ENCODE measurements around the gene IMPACT. TPM values are rescaled to one million over a fixed set of nuclear protein-coding genes. Genes with fewer than 3 reads are reported as not detected.

Gene IMPACT
- total RNA-seq, 4 donors from 2014 or later, result 4.1 to 63.9 (median 15.1) TPM

- Histone ChIP-seq H3K36me3 (no peaks in the 10 kb centered on the region), H3K9me3 (no peaks in the 10 kb centered on the region), H3K4me3 (no peak overlapping the region), H3K4me1 (no peaks in the 10 kb centered on the region), H3K27me3 (no peaks in the 10 kb centered on the region), H3K27ac (no peak overlapping the region)
- no peak for DNase-seq
- TF ChIP-seq CTCF (IDR thresholded peaks at IDR 0.05) (no peak), POLR2A (IDR thresholded peaks at IDR 0.05) (no peak)
- intact Hi-C loops (cut with DNase I; ENCODE audit: low total_unique reads), result no loop called here
Measured at GRCh38 chr18:24461996-24462395, 35.5 kb downstream of the IMPACT start.

- Histone ChIP-seq H3K4me1 (no peaks in the 10 kb centered on the region), H3K9me3 (no peaks in the 10 kb centered on the region), H3K36me3 (no peaks in the 10 kb centered on the region), H3K27me3 (no peaks in the 10 kb centered on the region), H3K27ac (no peak overlapping the region), H3K4me3 (no peak overlapping the region)
- intact Hi-C loops (cut with DNase I; ENCODE audit: low total_unique reads), result no loop called here
- DNase-seq, result no peak
- TF ChIP-seq POLR2A (IDR thresholded peaks at IDR 0.05) (no peak), CTCF (IDR thresholded peaks at IDR 0.05) (no peak)
Measured at GRCh38 chr18:24462838-24463775, 36.6 kb downstream of the IMPACT start.

GRCh38 chr18:24465486-24465885 is 39.0 kb downstream of the IMPACT start:
- intact Hi-C loops (cut with DNase I; ENCODE audit: low total_unique reads), result no loop called here
- Histone ChIP-seq H3K27me3 (no peaks in the 10 kb centered on the region), H3K27ac (no peak overlapping the region), H3K9me3 (no peaks in the 10 kb centered on the region), H3K36me3 (no peaks in the 10 kb centered on the region), H3K4me1 (no peaks in the 10 kb centered on the region), H3K4me3 (no peak overlapping the region)
- no peak for DNase-seq
- TF ChIP-seq CTCF (IDR thresholded peaks at IDR 0.05) (no peak), POLR2A (IDR thresholded peaks at IDR 0.05) (no peak)

- H3K9me3 ChIP-seq, result no peaks in the 10 kb centered on the region
- intact Hi-C loops (cut with DNase I; ENCODE audit: low total_unique reads), result no loop called here
- H3K27ac ChIP-seq, result no peak overlapping the region
- no peak for TF ChIP-seq POLR2A (IDR thresholded peaks at IDR 0.05)
- no peak for TF ChIP-seq CTCF (IDR thresholded peaks at IDR 0.05)
- H3K36me3 ChIP-seq, result no peaks in the 10 kb centered on the region
- H3K27me3 ChIP-seq, result no peaks in the 10 kb centered on the region
- DNase-seq, result no peak
- no peaks in the 10 kb centered on the region for H3K4me1 ChIP-seq
- H3K4me3 ChIP-seq, result no peak overlapping the region
Measured at GRCh38 chr18:24466771-24467170, 40.3 kb downstream of the IMPACT start.

GRCh38 chr18:24470022-24470618 is 43.6 kb downstream of the IMPACT start:
- Histone ChIP-seq H3K4me1 (no peaks in the 10 kb centered on the region), H3K9me3 (no peaks in the 10 kb centered on the region), H3K27ac (no peak overlapping the region), H3K4me3 (no peak overlapping the region), H3K27me3 (no peaks in the 10 kb centered on the region), H3K36me3 (no peaks in the 10 kb centered on the region)
- TF ChIP-seq CTCF (IDR thresholded peaks at IDR 0.05) (no peak), POLR2A (IDR thresholded peaks at IDR 0.05) (no peak)
- intact Hi-C loops (cut with DNase I; ENCODE audit: low total_unique reads), result no loop called here
- no peak for DNase-seq
